Measurements from ENCODE around the gene KRT8. TPM values are rescaled to one million over a fixed set of nuclear protein-coding genes. Genes with fewer than 3 reads are reported as not detected.
A peak's percentile ranks its signal among the peaks of the same experiment; 100 is the strongest.
"Not testable (repeated sequence)": the region's sequence is repeated elsewhere in the genome, so short reads cannot be mapped to it uniquely, and the experiment has no call there.

KRT8 gene
- total and polyA plus RNA-seq, 2 of the 13 experiments (the other 11 are each of a cell fraction or from before 2014, with no cell fraction given), result 498 to 718 TPM

DNA sequence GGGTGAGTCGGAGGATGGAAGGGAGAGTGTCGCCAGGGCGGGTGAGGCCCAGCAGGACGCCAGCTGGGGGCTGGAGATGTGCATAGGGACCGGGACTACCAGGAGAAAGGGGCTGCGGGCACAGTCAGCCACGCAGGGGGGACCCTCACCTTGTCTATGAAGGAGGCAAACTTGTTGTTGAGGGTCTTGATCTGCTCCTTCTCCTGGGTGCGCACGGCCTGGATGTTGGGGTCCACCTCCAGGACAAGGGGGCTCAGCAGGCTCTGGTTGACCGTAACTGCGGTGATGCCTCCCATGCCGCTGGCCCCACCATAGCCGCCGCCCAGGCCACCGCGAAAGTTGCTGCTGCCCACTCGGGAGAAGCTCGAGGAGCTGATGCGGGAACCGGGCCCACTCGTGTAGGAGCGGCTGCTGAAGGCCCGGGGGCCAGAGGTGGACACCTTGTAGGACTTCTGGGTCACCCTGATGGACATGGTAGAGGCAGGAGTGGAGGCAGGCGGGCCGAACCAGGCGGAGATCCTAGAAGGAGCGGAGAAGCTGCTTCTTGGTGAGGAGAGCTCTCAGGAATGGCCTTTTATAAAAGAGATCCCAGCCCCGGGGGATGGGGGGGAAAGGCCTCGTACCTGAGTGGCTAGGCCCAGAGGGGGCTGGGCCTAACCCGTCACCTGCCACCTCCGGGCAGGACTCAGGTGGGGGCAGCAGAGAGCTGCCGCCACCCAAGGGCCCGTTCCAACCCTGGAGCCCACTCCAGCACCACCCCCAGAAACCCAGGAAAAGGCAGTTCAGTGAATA, at the start of gene KRT8 (continued):
- TF ChIP-seq, protein P1, sequence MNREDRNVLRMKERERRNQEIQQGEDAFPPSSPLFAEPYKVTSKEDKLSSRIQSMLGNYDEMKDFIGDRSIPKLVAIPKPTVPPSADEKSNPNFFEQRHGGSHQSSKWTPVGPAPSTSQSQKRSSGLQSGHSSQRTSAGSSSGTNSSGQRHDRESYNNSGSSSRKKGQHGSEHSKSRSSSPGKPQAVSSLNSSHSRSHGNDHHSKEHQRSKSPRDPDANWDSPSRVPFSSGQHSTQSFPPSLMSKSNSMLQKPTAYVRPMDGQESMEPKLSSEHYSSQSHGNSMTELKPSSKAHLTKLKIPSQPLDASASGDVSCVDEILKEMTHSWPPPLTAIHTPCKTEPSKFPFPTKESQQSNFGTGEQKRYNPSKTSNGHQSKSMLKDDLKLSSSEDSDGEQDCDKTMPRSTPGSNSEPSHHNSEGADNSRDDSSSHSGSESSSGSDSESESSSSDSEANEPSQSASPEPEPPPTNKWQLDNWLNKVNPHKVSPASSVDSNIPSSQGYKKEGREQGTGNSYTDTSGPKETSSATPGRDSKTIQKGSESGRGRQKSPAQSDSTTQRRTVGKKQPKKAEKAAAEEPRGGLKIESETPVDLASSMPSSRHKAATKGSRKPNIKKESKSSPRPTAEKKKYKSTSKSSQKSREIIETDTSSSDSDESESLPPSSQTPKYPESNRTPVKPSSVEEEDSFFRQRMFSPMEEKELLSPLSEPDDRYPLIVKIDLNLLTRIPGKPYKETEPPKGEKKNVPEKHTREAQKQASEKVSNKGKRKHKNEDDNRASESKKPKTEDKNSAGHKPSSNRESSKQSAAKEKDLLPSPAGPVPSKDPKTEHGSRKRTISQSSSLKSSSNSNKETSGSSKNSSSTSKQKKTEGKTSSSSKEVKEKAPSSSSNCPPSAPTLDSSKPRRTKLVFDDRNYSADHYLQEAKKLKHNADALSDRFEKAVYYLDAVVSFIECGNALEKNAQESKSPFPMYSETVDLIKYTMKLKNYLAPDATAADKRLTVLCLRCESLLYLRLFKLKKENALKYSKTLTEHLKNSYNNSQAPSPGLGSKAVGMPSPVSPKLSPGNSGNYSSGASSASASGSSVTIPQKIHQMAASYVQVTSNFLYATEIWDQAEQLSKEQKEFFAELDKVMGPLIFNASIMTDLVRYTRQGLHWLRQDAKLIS (CRISPR knock-in tag; IDR thresholded peaks at IDR 0.05), result peak; percentile 70; the same call in 1 of the 2 replicates
- TF ChIP-seq NFYC (CRISPR knock-in tag; IDR thresholded peaks at IDR 0.05) (peak; percentile 69), ZSCAN25 (CRISPR knock-in tag; IDR thresholded peaks at IDR 0.05) (peak; percentile 79), ZNF543 (CRISPR knock-in tag; IDR thresholded peaks at IDR 0.05) (peak; percentile 76), SMC3 (IDR thresholded peaks at IDR 0.05; ENCODE audit: low read length) (peak; percentile 64; the same call in 1 of the 2 replicates), ASH2L (IDR thresholded peaks at IDR 0.05; ENCODE audit: insufficient read length, low read depth, low read length) (peak; percentile 9), GZF1 (CRISPR knock-in tag; IDR thresholded peaks at IDR 0.05) (0 out of 2 replicates have a peak, but pooled peaks have one; percentile 55), PITX1 (CRISPR knock-in tag; IDR thresholded peaks at IDR 0.05) (peak; percentile 44; the same call in 1 of the 2 replicates), ARID2 (CRISPR knock-in tag; IDR thresholded peaks at IDR 0.05; ENCODE audit: borderline replicate concordance) (peak; percentile 91; the same call in 1 of the 2 replicates), ELF3 (CRISPR knock-in tag; IDR thresholded peaks at IDR 0.05) (0 out of 2 replicates have a peak, but pooled peaks have one; percentile 57), ZNF788 (CRISPR knock-in tag; IDR thresholded peaks at IDR 0.05; ENCODE audit: borderline replicate concordance) (peak; percentile 41; the same call in 1 of the 2 replicates), ZNF891 (CRISPR knock-in tag; IDR thresholded peaks at IDR 0.05) (0 out of 2 replicates have a peak, but pooled peaks have one; percentile 56), ZFP1 (CRISPR knock-in tag; IDR thresholded peaks at IDR 0.05) (0 out of 2 replicates have a peak, but pooled peaks have one; percentile 35), ZNF564 (CRISPR knock-in tag; IDR thresholded peaks at IDR 0.05) (peak; percentile 38; the same call in 1 of the 2 replicates), POLR2G (IDR thresholded peaks at IDR 0.05; ENCODE audit: low read depth, low read length) (peak; percentile 99), ZNF839 (CRISPR knock-in tag; IDR thresholded peaks at IDR 0.05; ENCODE audit: borderline replicate concordance) (peak; percentile 29; the same call in 1 of the 2 replicates), SPEN (CRISPR knock-in tag; IDR thresholded peaks at IDR 0.05; ENCODE audit: low read depth) (peak; percentile 35; the same call in 1 of the 2 replicates), NONO (CRISPR knock-in tag; conservative IDR thresholded peaks at IDR 0.05) (peak; percentile 79)
- TF ChIP-seq, protein P2, sequence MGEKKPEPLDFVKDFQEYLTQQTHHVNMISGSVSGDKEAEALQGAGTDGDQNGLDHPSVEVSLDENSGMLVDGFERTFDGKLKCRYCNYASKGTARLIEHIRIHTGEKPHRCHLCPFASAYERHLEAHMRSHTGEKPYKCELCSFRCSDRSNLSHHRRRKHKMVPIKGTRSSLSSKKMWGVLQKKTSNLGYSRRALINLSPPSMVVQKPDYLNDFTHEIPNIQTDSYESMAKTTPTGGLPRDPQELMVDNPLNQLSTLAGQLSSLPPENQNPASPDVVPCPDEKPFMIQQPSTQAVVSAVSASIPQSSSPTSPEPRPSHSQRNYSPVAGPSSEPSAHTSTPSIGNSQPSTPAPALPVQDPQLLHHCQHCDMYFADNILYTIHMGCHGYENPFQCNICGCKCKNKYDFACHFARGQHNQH (CRISPR knock-in tag; IDR thresholded peaks at IDR 0.05), result peak; percentile 63
- TF ChIP-seq, protein P3, sequence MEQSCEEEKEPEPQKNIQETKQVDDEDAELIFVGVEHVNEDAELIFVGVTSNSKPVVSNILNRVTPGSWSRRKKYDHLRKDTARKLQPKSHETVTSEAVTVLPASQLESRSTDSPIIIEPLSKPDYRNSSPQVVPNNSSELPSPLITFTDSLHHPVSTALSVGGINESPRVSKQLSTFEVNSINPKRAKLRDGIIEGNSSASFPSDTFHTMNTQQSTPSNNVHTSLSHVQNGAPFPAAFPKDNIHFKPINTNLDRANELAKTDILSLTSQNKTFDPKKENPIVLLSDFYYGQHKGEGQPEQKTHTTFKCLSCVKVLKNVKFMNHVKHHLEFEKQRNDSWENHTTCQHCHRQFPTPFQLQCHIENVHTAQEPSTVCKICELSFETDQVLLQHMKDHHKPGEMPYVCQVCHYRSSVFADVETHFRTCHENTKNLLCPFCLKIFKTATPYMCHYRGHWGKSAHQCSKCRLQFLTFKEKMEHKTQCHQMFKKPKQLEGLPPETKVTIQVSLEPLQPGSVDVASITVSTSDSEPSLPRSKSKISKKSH (CRISPR knock-in tag; IDR thresholded peaks at IDR 0.05; ENCODE audit: borderline replicate concordance), result peak; percentile 49
- TF ChIP-seq, protein P4, sequence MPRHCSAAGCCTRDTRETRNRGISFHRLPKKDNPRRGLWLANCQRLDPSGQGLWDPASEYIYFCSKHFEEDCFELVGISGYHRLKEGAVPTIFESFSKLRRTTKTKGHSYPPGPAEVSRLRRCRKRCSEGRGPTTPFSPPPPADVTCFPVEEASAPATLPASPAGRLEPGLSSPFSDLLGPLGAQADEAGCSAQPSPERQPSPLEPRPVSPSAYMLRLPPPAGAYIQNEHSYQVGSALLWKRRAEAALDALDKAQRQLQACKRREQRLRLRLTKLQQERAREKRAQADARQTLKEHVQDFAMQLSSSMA (CRISPR knock-in tag; IDR thresholded peaks at IDR 0.05), result 0 out of 2 replicates have a peak, but pooled peaks have one; percentile 38
- not testable (repeated sequence) for TF ChIP-seq NONO (IDR thresholded peaks at IDR 0.05)
